GM12873 (cell line): Measurements from ENCODE around the gene SYNE2.

Experiments used
- CTCF ChIP-seq: IDR thresholded peaks from 2 replicates; pipeline ENCODE4 v1.5.1; 2012; ENCODE audit warnings: low read depth, mild to moderate bottlenecking, moderate library complexity, low read length, control low read depth; ENCODE audit not compliant: insufficient read depth; ENCODE audit errors: missing control alignments

SYNE2 gene

GRCh38 chr14:63993992-63994391 is 141.2 kb downstream of the SYNE2 start:
- peak; percentile 9 for TF ChIP-seq CTCF

GRCh38 chr14:63995285-63995684 is 142.5 kb downstream of the SYNE2 start:
- no peak for TF ChIP-seq CTCF

GRCh38 chr14:63996016-63996415 is 143.2 kb downstream of the SYNE2 start:
- TF ChIP-seq CTCF = no peak

GRCh38 chr14:63996625-63997220 is 143.9 kb downstream of the SYNE2 start:
- TF ChIP-seq CTCF = no peak

GRCh38 chr14:64000749-64001148 is 147.9 kb downstream of the SYNE2 start:
- TF ChIP-seq CTCF = no peak

GRCh38 chr14:64005822-64006221 is 153.0 kb downstream of the SYNE2 start:
- no peak for TF ChIP-seq CTCF

GRCh38 chr14:64008016-64008415 is 155.2 kb downstream of the SYNE2 start:
- TF ChIP-seq CTCF = no peak
